Measurements from ENCODE around the gene MGAT4A.

MGAT4A gene

GRCh38 chr2:98569197-98569793 is 161.6 kb downstream of the MGAT4A start:
- no peak for DNase-seq
